HepG2 (cell line): ENCODE measurements around the gene PCBP1. TPM values are rescaled to one million over a fixed set of nuclear protein-coding genes. Genes with fewer than 3 reads are reported as not detected.

Experiments
- ELF1 ChIP-seq: sonication (generic); formaldehyde crosslinking; IDR thresholded peaks from 2 replicates; pipeline ENCODE4 v1.4.0; 2020; ENCODE audit warnings: missing genetic modification reagents
- GMEB1 ChIP-seq: sonication (generic); formaldehyde crosslinking; IDR thresholded peaks from 2 replicates; pipeline ENCODE4 v1.5.1; 2020; ENCODE audit warnings: missing genetic modification reagents, mild to moderate bottlenecking, borderline replicate concordance
- MAFK ChIP-seq, 2 experiments: IDR thresholded peaks in 1 of 2; conservative IDR thresholded peaks in 1 of 2; 2 replicates each; pipeline ENCODE4 v1.6.1; 2011; ENCODE audit warnings: improper control_type of control experiment in 2 of 2, low read length in 2 of 2
- MIER2 ChIP-seq: IDR thresholded peaks from 2 replicates; pipeline ENCODE4 v1.6.1; 2016; ENCODE audit warnings: missing biosample characterization, missing genetic modification reagents
- MTERF4 ChIP-seq: sonication (generic); formaldehyde crosslinking; IDR thresholded peaks from 2 replicates; pipeline ENCODE4 v1.8.0; 2023; ENCODE audit warnings: mild to moderate bottlenecking, missing genetic modification reagents
- MZF1 ChIP-seq: sonication (generic); formaldehyde crosslinking; IDR thresholded peaks from 2 replicates; pipeline ENCODE4 v1.8.1; 2023; ENCODE audit warnings: mild to moderate bottlenecking, missing genetic modification reagents, borderline replicate concordance
- NFE2L1 ChIP-seq: sonication (generic); formaldehyde crosslinking; IDR thresholded peaks from 2 replicates; pipeline ENCODE4 v1.4.0; 2020; ENCODE audit warnings: missing genetic modification reagents, mild to moderate bottlenecking, borderline replicate concordance
- RBM22 ChIP-seq: fragments of 200-400 bp; formaldehyde crosslinking; optimal IDR thresholded peaks from 2 replicates; pipeline ENCODE3; 2017; ENCODE audit warnings: mild to moderate bottlenecking, low read length, moderate library complexity
- SP1 ChIP-seq, 2 experiments: fragments of 450-650 bp in 1 of 2; sonication (generic) in 1 of 2; formaldehyde crosslinking in 1 of 2; IDR thresholded peaks; 2 replicates each; pipeline versions ENCODE4 v1.4.0 to v1.6.1; 2016 to 2020; ENCODE audit warnings: missing genetic modification reagents in 1 of 2
- TCF12 ChIP-seq, 2 experiments: fragments of 450-650 bp in 1 of 2; sonication (generic) in 1 of 2; formaldehyde crosslinking in 1 of 2; IDR thresholded peaks; 2 replicates each; pipeline versions ENCODE4 v1.6.1 to v1.8.0; 2017 to 2022; ENCODE audit warnings: antibody characterized with exemption in 1 of 2, mild to moderate bottlenecking in 1 of 2, missing genetic modification reagents in 1 of 2, moderate library complexity in 1 of 2
- TOPORS ChIP-seq: sonication (generic); formaldehyde crosslinking; IDR thresholded peaks from 2 replicates; pipeline ENCODE4 v1.8.0; 2023; ENCODE audit warnings: mild to moderate bottlenecking, missing genetic modification reagents
- ZBTB21 ChIP-seq: sonication (generic); formaldehyde crosslinking; IDR thresholded peaks from 2 replicates; pipeline ENCODE4 v1.4.0; 2020; ENCODE audit warnings: missing genetic modification reagents
- ZBTB4 ChIP-seq: sonication (generic); formaldehyde crosslinking; IDR thresholded peaks from 2 replicates; pipeline ENCODE4 v1.4.0; 2020; ENCODE audit warnings: missing genetic modification reagents, mild to moderate bottlenecking, borderline replicate concordance
- ZC3H4 ChIP-seq: sonication (generic); formaldehyde crosslinking; IDR thresholded peaks from 2 replicates; pipeline ENCODE4 v1.4.0; 2020; ENCODE audit warnings: missing genetic modification reagents, borderline replicate concordance
- ZFP90 ChIP-seq: sonication (generic); formaldehyde crosslinking; IDR thresholded peaks from 2 replicates; pipeline ENCODE4 v1.8.0; 2022; ENCODE audit warnings: missing genetic modification reagents, mild to moderate bottlenecking, inconsistent platforms, borderline replicate concordance
- ZMAT3 ChIP-seq: sonication (generic); formaldehyde crosslinking; conservative IDR thresholded peaks from 2 replicates; pipeline ENCODE4 v1.7.0; 2021; ENCODE audit warnings: missing genetic modification reagents
- ZNF576 ChIP-seq: sonication (generic); formaldehyde crosslinking; IDR thresholded peaks from 2 replicates; pipeline ENCODE4 v1.4.0; 2020; ENCODE audit warnings: mild to moderate bottlenecking, missing genetic modification reagents
- ZNF614 ChIP-seq: IDR thresholded peaks from 2 replicates; pipeline ENCODE4 v1.6.1; 2018; ENCODE audit warnings: missing biosample characterization, missing genetic modification reagents, inconsistent platforms, borderline replicate concordance
- ZNF841 ChIP-seq: sonication (generic); formaldehyde crosslinking; IDR thresholded peaks from 2 replicates; pipeline ENCODE4 v1.8.1; 2023; ENCODE audit warnings: missing genetic modification reagents, borderline replicate concordance
- ZNF878 ChIP-seq: sonication (generic); formaldehyde crosslinking; IDR thresholded peaks from 2 replicates; pipeline ENCODE4 v1.8.1; 2023; ENCODE audit warnings: mild to moderate bottlenecking, missing genetic modification reagents, moderate library complexity
- polyA plus RNA-seq, 8 experiments: library from polyadenylated mRNA; depleted of rRNA in 3 of 8; stranded (reverse) in 7 of 8; unstranded in 1 of 8; fragments of >200 nt; fragmentation: Illumina TruSeq in 4 of 8; extraction: Trizol in 4 of 8; gene quantifications; 2 replicates each; pipeline versions ENCODE4 v1.2.1 to v1.2.3, GENCODE V29; 2011 to 2016; ENCODE audit warnings: low read depth in 4 of 8, missing spikeins in 1 of 8, mixed read lengths in 1 of 8; ENCODE audit not compliant: insufficient read depth in 1 of 8
- total RNA-seq, 5 experiments: library from RNA; depleted of rRNA; stranded (reverse); fragments of >200 nt; fragmentation: Illumina TruSeq; extraction: Trizol; gene quantifications; 2 replicates each; pipeline ENCODE4 v1.2.3, GENCODE V29; 2016; ENCODE audit warnings: low read depth in 1 of 5
- TF ChIP-seq, protein P1 (sequence below): sonication (generic); formaldehyde crosslinking; IDR thresholded peaks from 2 replicates; pipeline ENCODE4 v1.4.0; 2020; ENCODE audit warnings: missing genetic modification reagents; ENCODE audit errors: not compliant biosample characterization

PCBP1 gene
- total and polyA plus RNA-seq, 2 of the 13 experiments (the other 11 are each of a cell fraction or from before 2014, with no cell fraction given), result 32.0 to 137 TPM

DNA sequence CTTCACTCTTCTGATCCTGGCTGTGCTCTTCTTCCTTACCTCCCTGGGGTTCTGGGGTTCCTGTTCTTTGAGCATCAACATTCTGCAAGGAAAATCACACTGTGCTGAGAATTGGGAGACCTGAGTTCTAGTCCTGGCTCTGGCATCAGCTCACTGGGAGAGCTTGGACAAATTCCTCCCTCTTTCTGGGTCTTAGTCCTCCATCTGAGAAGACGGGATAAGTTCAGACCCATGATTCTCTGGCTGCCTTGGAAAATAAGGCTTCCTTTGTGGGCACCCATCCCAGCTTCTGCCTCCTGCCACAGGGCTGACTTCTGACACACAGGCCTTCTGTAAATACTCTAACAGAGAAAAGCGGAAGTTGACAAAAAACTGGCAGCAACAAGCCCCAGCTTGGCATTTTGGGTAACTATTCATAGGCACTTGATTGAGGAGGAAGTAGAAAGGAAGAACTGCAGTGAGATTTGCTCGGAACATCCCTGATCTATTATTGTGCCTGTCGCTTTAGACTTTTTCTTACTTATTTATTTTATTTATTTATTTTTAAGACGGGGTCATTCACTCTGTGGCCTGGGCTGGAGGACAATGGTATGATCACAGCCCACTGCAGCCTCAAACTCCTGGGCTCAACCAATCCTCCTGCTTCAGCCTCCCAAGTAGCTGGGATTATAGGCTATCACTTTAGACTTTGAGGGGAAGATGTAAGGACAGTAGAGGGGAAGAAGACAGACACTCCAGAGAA, 7.9 kb downstream of the PCBP1 start (continued):
- 0 out of 2 replicates have a peak, but pooled peaks have one; percentile 21 for TF ChIP-seq GMEB1 (CRISPR knock-in tag)
- TF ChIP-seq MTERF4 (CRISPR knock-in tag), result no peak
- no peak for TF ChIP-seq TCF12 (IDR thresholded peaks at IDR 0.05)
- peak; percentile 78; the same call in 1 of the 2 replicates for TF ChIP-seq TCF12 (CRISPR knock-in tag; IDR thresholded peaks at IDR 0.05)
- no peak for TF ChIP-seq NFE2L1 (CRISPR knock-in tag)
- TF ChIP-seq ZBTB4 (CRISPR knock-in tag), result 0 out of 2 replicates have a peak, but pooled peaks have one; percentile 8
- TF ChIP-seq MIER2 (CRISPR knock-in tag), result 0 out of 2 replicates have a peak, but pooled peaks have one; percentile 24
- TF ChIP-seq ZNF576 (CRISPR knock-in tag), result no peak
- no peak for TF ChIP-seq ZNF841
- TF ChIP-seq MZF1, result no peak
- TF ChIP-seq SP1 (IDR thresholded peaks at IDR 0.05), result no peak
- TF ChIP-seq SP1 (CRISPR knock-in tag; IDR thresholded peaks at IDR 0.05), result no peak
- TF ChIP-seq ZMAT3 (CRISPR knock-in tag), result peak; percentile 83; the same call in 1 of the 2 replicates
- no peak for TF ChIP-seq MAFK (conservative IDR thresholded peaks at IDR 0.05 in 1 of 2, IDR thresholded peaks at IDR 0.05 in 1 of 2; ENCODE audit: low read length in 2 of 2)
- TF ChIP-seq ZNF878 (CRISPR knock-in tag), result no peak; the same call in 1 of the 2 replicates
- TF ChIP-seq ZNF614 (CRISPR knock-in tag), result no peak; the same call in 1 of the 2 replicates
- TF ChIP-seq ZC3H4 (CRISPR knock-in tag), result no peak
- no peak for TF ChIP-seq ZFP90 (CRISPR knock-in tag)
- TF ChIP-seq, protein P1, sequence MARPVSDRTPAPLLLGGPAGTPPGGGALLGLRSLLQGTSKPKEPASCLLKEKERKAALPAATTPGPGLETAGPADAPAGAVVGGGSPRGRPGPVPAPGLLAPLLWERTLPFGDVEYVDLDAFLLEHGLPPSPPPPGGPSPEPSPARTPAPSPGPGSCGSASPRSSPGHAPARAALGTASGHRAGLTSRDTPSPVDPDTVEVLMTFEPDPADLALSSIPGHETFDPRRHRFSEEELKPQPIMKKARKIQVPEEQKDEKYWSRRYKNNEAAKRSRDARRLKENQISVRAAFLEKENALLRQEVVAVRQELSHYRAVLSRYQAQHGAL (CRISPR knock-in tag), result no peak
- TF ChIP-seq ELF1 (CRISPR knock-in tag), result peak; percentile 89
- TF ChIP-seq ZBTB21 (CRISPR knock-in tag), result 0 out of 2 replicates have a peak, but pooled peaks have one; percentile 18
- TF ChIP-seq RBM22, result no peak
- TF ChIP-seq TOPORS (CRISPR knock-in tag), result no peak
